ENCODE results near the gene MYO1E.

The MYO1E gene

GRCh38 chr15:59174151-59174834, 198.4 kb downstream of the MYO1E start:
- no peak overlapping the region for H3K4me3 ChIP-seq (ENCODE audit: low read depth in 1 of 2, low read length in 2 of 2)
- H3K9me3 ChIP-seq (ENCODE audit: control insufficient read depth in 1 of 2, low read length in 2 of 2), result no peaks in the 10 kb centered on the region
- H3K27ac ChIP-seq (ENCODE audit: low read depth, low read length), result no peak overlapping the region
- peaks cover 30 to 67% of the 10 kb centered on the region in 2 donors for H3K36me3 ChIP-seq (ENCODE audit: control insufficient read depth in 1 of 2, insufficient read depth in 2 of 2, low read length in 2 of 2)
- H3K27me3 ChIP-seq (ENCODE audit: control insufficient read depth in 1 of 2, insufficient read depth in 2 of 2, low read length in 2 of 2), result no peaks in the 10 kb centered on the region
- peaks cover 5 to 14% of the 10 kb centered on the region in 2 donors for H3K4me1 ChIP-seq (ENCODE audit: control insufficient read depth in 1 of 2, insufficient read depth in 2 of 2, low read length in 2 of 2)
- H3K9ac ChIP-seq (ENCODE audit: low read depth in 1 of 2, low read length in 2 of 2), result no peak overlapping the region

DNA sequence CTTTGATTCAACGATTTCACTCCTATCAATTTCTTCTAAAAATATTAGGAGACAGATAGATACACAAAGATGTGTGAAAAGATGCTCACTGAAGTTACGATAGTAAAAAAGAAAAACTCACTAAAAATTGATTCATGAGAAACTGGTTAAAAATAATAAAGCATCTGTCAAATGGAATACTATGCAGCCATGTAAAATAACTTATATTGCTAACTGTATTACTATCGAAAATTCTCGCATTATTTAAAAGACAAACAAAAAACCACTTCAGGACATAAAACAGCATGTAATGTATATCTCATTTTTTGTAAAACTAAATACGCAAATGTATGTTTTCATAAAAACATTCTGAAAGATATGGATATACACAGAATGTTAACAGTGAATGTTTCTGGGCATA, 199.5 kb downstream of the MYO1E start:
- H3K27me3 ChIP-seq (ENCODE audit: control insufficient read depth in 1 of 2, insufficient read depth in 2 of 2, low read length in 2 of 2), result no peaks in the 10 kb centered on the region
- no peaks in the 10 kb centered on the region for H3K9me3 ChIP-seq (ENCODE audit: control insufficient read depth in 1 of 2, low read length in 2 of 2)
- peaks cover 5 to 14% of the 10 kb centered on the region in 2 donors for H3K4me1 ChIP-seq (ENCODE audit: control insufficient read depth in 1 of 2, insufficient read depth in 2 of 2, low read length in 2 of 2)
- no peak overlapping the region for H3K27ac ChIP-seq (ENCODE audit: low read depth, low read length)
- no peak overlapping the region for H3K4me3 ChIP-seq (ENCODE audit: low read depth in 1 of 2, low read length in 2 of 2)
- H3K36me3 ChIP-seq (ENCODE audit: control insufficient read depth in 1 of 2, insufficient read depth in 2 of 2, low read length in 2 of 2), result peaks cover 22 to 59% of the 10 kb centered on the region in 2 donors
- H3K9ac ChIP-seq (ENCODE audit: low read depth in 1 of 2, low read length in 2 of 2), result no peak overlapping the region

DNA sequence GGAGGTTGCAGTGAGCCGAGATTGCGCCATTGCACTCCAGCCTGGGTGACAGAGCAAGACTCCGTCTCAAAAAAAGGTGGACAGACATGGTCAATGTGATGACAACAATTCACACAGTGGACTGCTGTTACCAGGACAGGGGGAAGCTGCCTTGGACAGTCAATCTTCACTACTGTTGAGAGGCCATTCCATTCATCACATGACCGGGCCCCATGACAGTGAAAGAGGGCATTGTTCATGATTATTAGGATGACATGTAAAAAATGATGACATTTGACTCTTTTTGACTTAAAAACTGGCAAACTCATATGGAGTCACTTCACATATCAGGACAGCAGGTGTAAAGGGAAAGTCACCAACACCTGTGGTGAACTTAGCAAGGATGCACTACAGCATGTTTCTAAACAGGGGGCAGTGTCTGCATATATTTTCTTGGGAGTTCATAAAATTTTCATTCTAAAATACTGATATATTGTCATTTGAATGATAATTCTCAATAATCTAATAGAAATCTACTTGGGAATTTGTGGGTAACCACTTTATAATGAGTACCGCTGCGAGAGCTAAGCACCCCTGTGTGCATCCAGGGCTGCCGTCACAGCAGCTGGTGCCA, 200.3 kb downstream of the MYO1E start:
- Histone ChIP-seq H3K27me3 (ENCODE audit: control insufficient read depth in 1 of 2, insufficient read depth in 2 of 2, low read length in 2 of 2) (no peaks in the 10 kb centered on the region), H3K4me1 (ENCODE audit: control insufficient read depth in 1 of 2, insufficient read depth in 2 of 2, low read length in 2 of 2) (peaks cover 5 to 14% of the 10 kb centered on the region in 2 donors), H3K4me3 (ENCODE audit: low read depth in 1 of 2, low read length in 2 of 2) (no peak overlapping the region), H3K9ac (ENCODE audit: low read depth in 1 of 2, low read length in 2 of 2) (no peak overlapping the region), H3K27ac (ENCODE audit: low read depth, low read length) (no peak overlapping the region), H3K9me3 (ENCODE audit: control insufficient read depth in 1 of 2, low read length in 2 of 2) (no peaks in the 10 kb centered on the region), H3K36me3 (ENCODE audit: control insufficient read depth in 1 of 2, insufficient read depth in 2 of 2, low read length in 2 of 2) (peaks cover 21 to 51% of the 10 kb centered on the region in 2 donors)

- H3K9ac ChIP-seq (ENCODE audit: low read depth in 1 of 2, low read length in 2 of 2), result no peak overlapping the region
- H3K27me3 ChIP-seq (ENCODE audit: control insufficient read depth in 1 of 2, insufficient read depth in 2 of 2, low read length in 2 of 2), result no peaks in the 10 kb centered on the region
- no peaks in the 10 kb centered on the region for H3K9me3 ChIP-seq (ENCODE audit: control insufficient read depth in 1 of 2, low read length in 2 of 2)
- peaks cover 21 to 50% of the 10 kb centered on the region in 2 donors for H3K36me3 ChIP-seq (ENCODE audit: control insufficient read depth in 1 of 2, insufficient read depth in 2 of 2, low read length in 2 of 2)
- no peak overlapping the region for H3K4me3 ChIP-seq (ENCODE audit: low read depth in 1 of 2, low read length in 2 of 2)
- H3K4me1 ChIP-seq (ENCODE audit: control insufficient read depth in 1 of 2, insufficient read depth in 2 of 2, low read length in 2 of 2), result peaks cover 5 to 21% of the 10 kb centered on the region in 2 donors
- H3K27ac ChIP-seq (ENCODE audit: low read depth, low read length), result no peak overlapping the region
These were observed 201.6 kb downstream of the MYO1E start for GRCh38 chr15:59171067-59171397.

- Histone ChIP-seq H3K4me3 (ENCODE audit: low read depth in 1 of 2, low read length in 2 of 2) (no peak overlapping the region), H3K9ac (ENCODE audit: low read depth in 1 of 2, low read length in 2 of 2) (no peak overlapping the region), H3K36me3 (ENCODE audit: control insufficient read depth in 1 of 2, insufficient read depth in 2 of 2, low read length in 2 of 2) (peaks cover 21 to 50% of the 10 kb centered on the region in 2 donors), H3K27me3 (ENCODE audit: control insufficient read depth in 1 of 2, insufficient read depth in 2 of 2, low read length in 2 of 2) (no peaks in the 10 kb centered on the region), H3K27ac (ENCODE audit: low read depth, low read length) (no peak overlapping the region), H3K9me3 (ENCODE audit: control insufficient read depth in 1 of 2, low read length in 2 of 2) (no peaks in the 10 kb centered on the region), H3K4me1 (ENCODE audit: control insufficient read depth in 1 of 2, insufficient read depth in 2 of 2, low read length in 2 of 2) (peaks cover 4 to 17% of the 10 kb centered on the region in 2 donors)
These were observed 202.2 kb downstream of the MYO1E start for GRCh38 chr15:59170295-59171066.

GRCh38 chr15:59169251-59169708, 203.4 kb downstream of the MYO1E start:
- H3K36me3 ChIP-seq (ENCODE audit: control insufficient read depth in 1 of 2, insufficient read depth in 2 of 2, low read length in 2 of 2), result peaks cover 21 to 50% of the 10 kb centered on the region in 2 donors
- H3K4me1 ChIP-seq (ENCODE audit: control insufficient read depth in 1 of 2, insufficient read depth in 2 of 2, low read length in 2 of 2), result peaks cover 0 to 7% of the 10 kb centered on the region in 2 donors
- H3K9ac ChIP-seq (ENCODE audit: low read depth in 1 of 2, low read length in 2 of 2), result no peak overlapping the region
- no peak overlapping the region for H3K27ac ChIP-seq (ENCODE audit: low read depth, low read length)
- H3K27me3 ChIP-seq (ENCODE audit: control insufficient read depth in 1 of 2, insufficient read depth in 2 of 2, low read length in 2 of 2), result no peaks in the 10 kb centered on the region
- H3K9me3 ChIP-seq (ENCODE audit: control insufficient read depth in 1 of 2, low read length in 2 of 2), result no peaks in the 10 kb centered on the region
- no peak overlapping the region for H3K4me3 ChIP-seq (ENCODE audit: low read depth in 1 of 2, low read length in 2 of 2)

DNA sequence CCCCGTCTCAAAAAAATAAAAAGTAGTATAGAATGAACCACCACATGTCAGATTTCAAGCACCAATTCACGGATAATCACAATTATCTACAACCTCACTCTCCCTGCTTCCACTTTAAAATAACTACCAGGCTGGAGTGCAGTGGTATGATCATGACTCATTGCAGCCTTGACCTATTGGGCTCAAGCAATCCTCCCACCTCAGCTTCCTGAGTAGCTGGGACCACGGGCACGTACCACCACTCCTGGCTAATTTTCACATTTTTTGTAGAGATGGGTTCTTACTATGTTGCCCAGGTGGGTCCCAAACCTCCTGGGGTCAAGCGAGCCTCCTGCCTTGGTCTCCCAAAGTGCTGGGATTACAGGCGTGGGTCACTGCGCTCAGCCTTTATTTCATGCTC, 204.1 kb downstream of the MYO1E start:
- no peaks in the 10 kb centered on the region for H3K9me3 ChIP-seq (ENCODE audit: control insufficient read depth in 1 of 2, low read length in 2 of 2)
- peaks cover 0 to 7% of the 10 kb centered on the region in 2 donors for H3K4me1 ChIP-seq (ENCODE audit: control insufficient read depth in 1 of 2, insufficient read depth in 2 of 2, low read length in 2 of 2)
- no peak overlapping the region for H3K9ac ChIP-seq (ENCODE audit: low read depth in 1 of 2, low read length in 2 of 2)
- H3K27me3 ChIP-seq (ENCODE audit: control insufficient read depth in 1 of 2, insufficient read depth in 2 of 2, low read length in 2 of 2), result no peaks in the 10 kb centered on the region
- H3K27ac ChIP-seq (ENCODE audit: low read depth, low read length), result no peak overlapping the region
- H3K36me3 ChIP-seq (ENCODE audit: control insufficient read depth in 1 of 2, insufficient read depth in 2 of 2, low read length in 2 of 2), result peaks cover 17 to 46% of the 10 kb centered on the region in 2 donors
- H3K4me3 ChIP-seq (ENCODE audit: low read depth in 1 of 2, low read length in 2 of 2), result no peak overlapping the region

DNA sequence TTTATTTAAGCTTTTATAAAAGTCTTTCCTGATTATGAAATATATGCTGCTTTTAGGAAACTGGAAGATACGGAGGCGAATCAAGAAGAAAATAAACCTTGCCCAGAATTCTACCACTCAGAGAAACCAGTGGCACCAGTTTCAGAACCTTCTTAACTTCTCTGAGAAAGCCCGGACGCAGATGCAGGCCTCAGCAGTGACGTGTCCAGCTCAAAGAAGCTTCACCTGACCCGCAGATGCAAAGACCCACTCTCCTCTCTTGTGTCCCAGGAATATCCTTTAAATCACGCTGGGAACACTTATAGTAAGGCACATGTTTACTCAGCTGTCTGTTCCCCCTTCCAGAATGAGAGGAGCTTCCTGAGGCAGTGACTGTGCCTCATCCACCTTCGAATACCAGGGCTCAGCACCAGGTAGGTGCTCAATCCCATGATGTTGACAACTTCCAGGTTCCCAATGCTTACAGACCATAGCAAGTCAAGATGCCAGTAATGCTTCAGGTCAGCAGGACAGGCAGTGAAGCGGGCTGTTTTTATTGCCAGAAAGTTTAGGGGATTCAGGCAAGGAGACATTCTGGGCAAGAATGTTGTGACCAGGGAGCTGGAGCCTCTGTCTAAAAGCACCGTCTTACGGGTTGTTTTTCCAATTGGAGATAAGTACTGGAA, 205.9 kb downstream of the MYO1E start:
- Histone ChIP-seq H3K4me1 (ENCODE audit: control insufficient read depth in 1 of 2, insufficient read depth in 2 of 2, low read length in 2 of 2) (peaks cover 0 to 7% of the 10 kb centered on the region in 2 donors), H3K27me3 (ENCODE audit: control insufficient read depth in 1 of 2, insufficient read depth in 2 of 2, low read length in 2 of 2) (no peaks in the 10 kb centered on the region), H3K27ac (ENCODE audit: low read depth, low read length) (no peak overlapping the region), H3K36me3 (ENCODE audit: control insufficient read depth in 1 of 2, insufficient read depth in 2 of 2, low read length in 2 of 2) (peaks cover 15 to 45% of the 10 kb centered on the region in 2 donors), H3K4me3 (ENCODE audit: low read depth in 1 of 2, low read length in 2 of 2) (no peak overlapping the region), H3K9me3 (ENCODE audit: control insufficient read depth in 1 of 2, low read length in 2 of 2) (no peaks in the 10 kb centered on the region), H3K9ac (ENCODE audit: low read depth in 1 of 2, low read length in 2 of 2) (no peak overlapping the region)

DNA sequence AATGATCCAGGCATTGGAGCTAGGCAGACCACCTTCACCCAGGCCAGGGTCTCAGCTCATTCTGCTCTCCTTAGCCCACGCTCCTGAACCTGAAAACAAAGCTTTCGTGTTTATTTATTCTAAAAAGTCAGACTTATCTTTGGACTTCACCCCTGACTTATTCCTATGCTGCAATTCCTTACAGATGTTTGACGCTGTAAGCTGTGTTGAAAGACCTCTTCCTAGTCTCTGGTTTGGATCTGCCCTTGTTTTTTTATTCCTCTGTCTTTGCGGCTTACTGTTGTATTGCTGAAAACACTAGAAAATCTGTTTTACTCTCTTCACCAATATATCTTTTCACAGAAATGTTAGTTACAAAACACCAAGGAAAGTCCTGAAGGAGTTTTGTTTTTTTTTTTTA, 206.5 kb downstream of the MYO1E start:
- H3K9ac ChIP-seq (ENCODE audit: low read depth in 1 of 2, low read length in 2 of 2), result no peak overlapping the region

More for the DNA sequence above, 206.5 kb downstream of the MYO1E start:
- no peaks in the 10 kb centered on the region for H3K27me3 ChIP-seq (ENCODE audit: control insufficient read depth in 1 of 2, insufficient read depth in 2 of 2, low read length in 2 of 2)
- H3K27ac ChIP-seq (ENCODE audit: low read depth, low read length), result no peak overlapping the region
- H3K4me1 ChIP-seq (ENCODE audit: control insufficient read depth in 1 of 2, insufficient read depth in 2 of 2, low read length in 2 of 2), result peaks cover 0 to 7% of the 10 kb centered on the region in 2 donors
- H3K4me3 ChIP-seq (ENCODE audit: low read depth in 1 of 2, low read length in 2 of 2), result no peak overlapping the region
- peaks cover 10 to 45% of the 10 kb centered on the region in 2 donors for H3K36me3 ChIP-seq (ENCODE audit: control insufficient read depth in 1 of 2, insufficient read depth in 2 of 2, low read length in 2 of 2)
- no peaks in the 10 kb centered on the region for H3K9me3 ChIP-seq (ENCODE audit: control insufficient read depth in 1 of 2, low read length in 2 of 2)

Measured in duodenal mucosa (tissue), 2 donors.